Cardiac fibroblast (primary cell): ENCODE measurements around the gene KIRREL3.

Experiments
- DNase-seq, 2 donors: peaks; one replicate each; pipeline versions ENCODE4 v3.0.0 to v3.0.0-alpha.2; 2010; ENCODE audit warnings: low read depth in 2 of 2
- H3K4me3 ChIP-seq, 2 donors: replicated peaks in 1 of 2; 1 replicate in 1 of 2; 2 replicates in 1 of 2; pipeline ENCODE4 v1.5.1; 2011; ENCODE audit warnings: low read depth in 2 of 2, low read length in 2 of 2, mild to moderate bottlenecking in 2 of 2, moderate library complexity in 1 of 2
- TF ChIP-seq, protein P1 (sequence below): IDR thresholded peaks from one replicate; pipeline ENCODE4 v1.5.1; 2011; ENCODE audit warnings: low read depth, mild to moderate bottlenecking, low read length, inconsistent platforms

The KIRREL3 gene

GRCh38 chr11:126722956-126723664 lies 277.5 kb downstream of the KIRREL3 start:
- TF ChIP-seq, protein P1, sequence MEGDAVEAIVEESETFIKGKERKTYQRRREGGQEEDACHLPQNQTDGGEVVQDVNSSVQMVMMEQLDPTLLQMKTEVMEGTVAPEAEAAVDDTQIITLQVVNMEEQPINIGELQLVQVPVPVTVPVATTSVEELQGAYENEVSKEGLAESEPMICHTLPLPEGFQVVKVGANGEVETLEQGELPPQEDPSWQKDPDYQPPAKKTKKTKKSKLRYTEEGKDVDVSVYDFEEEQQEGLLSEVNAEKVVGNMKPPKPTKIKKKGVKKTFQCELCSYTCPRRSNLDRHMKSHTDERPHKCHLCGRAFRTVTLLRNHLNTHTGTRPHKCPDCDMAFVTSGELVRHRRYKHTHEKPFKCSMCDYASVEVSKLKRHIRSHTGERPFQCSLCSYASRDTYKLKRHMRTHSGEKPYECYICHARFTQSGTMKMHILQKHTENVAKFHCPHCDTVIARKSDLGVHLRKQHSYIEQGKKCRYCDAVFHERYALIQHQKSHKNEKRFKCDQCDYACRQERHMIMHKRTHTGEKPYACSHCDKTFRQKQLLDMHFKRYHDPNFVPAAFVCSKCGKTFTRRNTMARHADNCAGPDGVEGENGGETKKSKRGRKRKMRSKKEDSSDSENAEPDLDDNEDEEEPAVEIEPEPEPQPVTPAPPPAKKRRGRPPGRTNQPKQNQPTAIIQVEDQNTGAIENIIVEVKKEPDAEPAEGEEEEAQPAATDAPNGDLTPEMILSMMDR, result no peak
- no peak for DNase-seq
- no peak overlapping the region for H3K4me3 ChIP-seq

GRCh38 chr11:126722006-126722736 lies 278.4 kb downstream of the KIRREL3 start:
- DNase-seq, result no peak
- H3K4me3 ChIP-seq, result no peak overlapping the region
- TF ChIP-seq, protein P1, result no peak

GRCh38 chr11:126720539-126721235 lies 279.9 kb downstream of the KIRREL3 start:
- no peak for DNase-seq
- no peak overlapping the region for H3K4me3 ChIP-seq
- TF ChIP-seq, protein P1, result no peak

- DNase-seq, result no peak
- no peak overlapping the region for H3K4me3 ChIP-seq
- TF ChIP-seq, protein P1, result no peak
Measured at GRCh38 chr11:126719740-126720139, 280.8 kb downstream of the KIRREL3 start.

DNA sequence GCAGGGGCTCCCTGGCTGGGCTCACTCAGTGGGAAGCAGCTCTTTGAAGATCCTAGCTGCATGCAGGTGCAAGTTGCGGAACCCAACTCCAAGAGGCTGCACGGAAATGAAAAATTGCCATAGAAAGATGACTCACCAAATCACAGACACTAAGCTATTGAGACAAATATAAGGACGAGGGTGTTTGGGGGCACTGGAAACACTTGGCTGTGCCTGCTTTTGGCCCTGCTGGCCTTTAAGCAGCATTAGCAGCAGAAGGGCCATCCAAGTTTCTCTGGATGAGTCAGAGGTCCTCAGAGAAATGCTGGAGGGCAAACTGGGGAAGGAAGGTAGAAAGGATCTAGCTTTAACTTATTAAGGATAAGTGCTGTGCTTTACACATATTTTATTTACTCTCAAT lies 282.3 kb downstream of the KIRREL3 start:
- DNase-seq, result no peak
- TF ChIP-seq, protein P1, result no peak
- no peak overlapping the region for H3K4me3 ChIP-seq

- peak; percentile 22 to 39 for DNase-seq
Measured at GRCh38 chr11:126716456-126717083, 284.0 kb downstream of the KIRREL3 start.

More at GRCh38 chr11:126716456-126717083, 284.0 kb downstream of the KIRREL3 start:
- TF ChIP-seq, protein P1, result peak; percentile 51
- H3K4me3 ChIP-seq, result no peak overlapping the region
